HG02943 (cell line): ENCODE measurements around the gene PRKAR1B.

ENCODE experiments used
- ATAC-seq: cut with Tn5 transposase; IDR thresholded peaks from one replicate; pipeline ENCODE4 v1.9.1; 2021; ENCODE audit warnings: mild to moderate bottlenecking, low read depth, moderate library complexity; ENCODE audit not compliant: unreplicated experiment

PRKAR1B gene

GRCh38 chr7:741850-742249 lies 14.8 kb upstream of the PRKAR1B start:
- ATAC-seq, result no peak

GRCh38 chr7:741191-741671 lies 14.2 kb upstream of the PRKAR1B start:
- no peak for ATAC-seq

- no peak for ATAC-seq
These were observed 13.2 kb upstream of the PRKAR1B start for GRCh38 chr7:739983-740942.

GRCh38 chr7:739455-739982 lies 12.4 kb upstream of the PRKAR1B start:
- ATAC-seq, result no peak

- ATAC-seq, result no peak
These were observed 11.8 kb upstream of the PRKAR1B start for GRCh38 chr7:738723-739454.

GRCh38 chr7:738241-738640 lies 11.2 kb upstream of the PRKAR1B start:
- no peak for ATAC-seq

- ATAC-seq, result no peak
These were observed 7.7 kb upstream of the PRKAR1B start for GRCh38 chr7:734808-735207.

- no peak for ATAC-seq
These were observed 7.1 kb upstream of the PRKAR1B start for GRCh38 chr7:734214-734613.

- no peak for ATAC-seq
These were observed 5.5 kb upstream of the PRKAR1B start for GRCh38 chr7:732556-732955.

- ATAC-seq, result no peak
These were observed 5.0 kb upstream of the PRKAR1B start for GRCh38 chr7:732094-732541.

- no peak for ATAC-seq
These were observed 4.5 kb upstream of the PRKAR1B start for GRCh38 chr7:731440-732085.

- no peak for ATAC-seq
These were observed 3.7 kb upstream of the PRKAR1B start for GRCh38 chr7:730501-731439.

- no peak for ATAC-seq
These were observed 2.3 kb upstream of the PRKAR1B start for GRCh38 chr7:729140-730000.

GRCh38 chr7:728602-729001 lies 1.5 kb upstream of the PRKAR1B start:
- no peak for ATAC-seq

- ATAC-seq, result no peak
These were observed 852 bp upstream of the PRKAR1B start for GRCh38 chr7:727806-728460.

GRCh38 chr7:726854-727103 lies 302 bp downstream of the PRKAR1B start:
- ATAC-seq, result peak; percentile 26

- peak; percentile 90 for ATAC-seq
These were observed 812 bp downstream of the PRKAR1B start, which contains the start of gene DNAAF5 for GRCh38 chr7:726084-726853. Gene DNAAF5 (plus strand): TSS chr7:726699. CDS start chr7:726721, 22 bp downstream.
